HG03064 (cell line): ENCODE results near the gene LRRC49.
"Not testable (repeated sequence)": the region's sequence is repeated elsewhere in the genome, so short reads cannot be mapped to it uniquely, and the experiment has no call there.

Experiments
- ATAC-seq: cut with Tn5 transposase; IDR thresholded peaks from one replicate; pipeline ENCODE4 v1.9.1; 2021; ENCODE audit warnings: low read depth; ENCODE audit not compliant: unreplicated experiment

The LRRC49 gene

DNA sequence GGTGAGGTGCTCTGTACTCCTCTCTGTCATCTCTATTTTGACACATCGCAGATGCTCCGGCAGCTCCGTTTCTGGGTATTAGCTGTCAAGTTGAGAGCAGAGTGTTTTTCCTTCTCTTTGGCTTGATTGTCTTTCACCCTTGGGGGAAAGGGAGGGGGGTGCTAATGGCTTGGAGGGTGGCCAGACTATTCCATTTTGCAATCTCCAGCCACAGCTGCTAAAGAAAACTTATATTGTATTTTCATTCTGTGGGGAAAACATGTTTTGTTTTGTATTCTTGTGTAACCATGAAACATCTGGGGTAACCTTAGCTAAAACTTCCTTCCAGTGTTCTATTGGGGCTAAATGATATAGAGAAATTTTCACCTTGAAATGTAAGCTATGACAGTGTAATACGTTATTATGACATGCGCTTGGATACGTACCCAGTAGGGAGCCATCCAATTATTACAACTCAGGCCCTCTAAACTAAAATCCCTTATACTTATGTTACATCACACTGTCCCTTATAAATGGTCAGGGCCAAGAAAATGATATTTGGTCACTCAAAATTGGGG lies 24.6 kb upstream of the LRRC49 start:
- ATAC-seq = no peak

DNA sequence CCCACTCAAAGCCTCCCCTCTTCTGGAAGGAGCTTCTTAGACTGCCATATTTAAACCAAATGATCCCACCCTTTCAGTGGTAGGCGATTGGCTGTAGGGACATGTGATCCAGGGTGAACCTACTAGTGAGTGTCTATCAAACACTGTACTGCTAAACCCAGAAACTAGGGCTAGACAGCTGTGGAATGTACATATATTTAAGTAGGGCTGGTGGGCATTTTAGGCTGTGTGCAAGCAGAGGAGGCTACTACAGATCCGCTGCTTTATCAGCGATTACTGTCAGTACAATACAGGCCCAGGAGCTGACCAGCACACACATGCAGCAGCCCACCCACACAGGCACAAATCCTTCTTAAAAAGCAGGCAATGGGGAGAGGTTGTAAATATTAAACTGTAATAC lies 23.3 kb upstream of the LRRC49 start:
- no peak for ATAC-seq

DNA sequence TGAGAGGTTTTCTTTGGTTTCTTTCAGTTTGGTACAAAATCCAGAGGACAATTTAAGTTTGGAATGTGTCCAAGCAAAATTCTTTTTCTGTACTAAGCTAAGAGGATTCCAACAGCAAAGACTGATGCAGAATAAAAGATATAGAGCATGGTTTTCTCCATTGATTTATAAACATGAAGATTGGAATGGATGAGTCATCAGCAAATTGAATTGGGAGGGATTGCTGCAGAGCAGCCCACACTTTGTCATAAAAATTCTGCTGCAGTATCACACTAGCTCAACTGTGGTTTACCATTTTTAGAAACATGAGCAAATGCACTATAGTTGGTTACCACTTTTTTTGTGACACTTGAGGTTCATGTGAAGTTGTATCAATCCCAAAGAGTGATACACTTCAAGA lies 22.6 kb upstream of the LRRC49 start:
- no peak for ATAC-seq

DNA sequence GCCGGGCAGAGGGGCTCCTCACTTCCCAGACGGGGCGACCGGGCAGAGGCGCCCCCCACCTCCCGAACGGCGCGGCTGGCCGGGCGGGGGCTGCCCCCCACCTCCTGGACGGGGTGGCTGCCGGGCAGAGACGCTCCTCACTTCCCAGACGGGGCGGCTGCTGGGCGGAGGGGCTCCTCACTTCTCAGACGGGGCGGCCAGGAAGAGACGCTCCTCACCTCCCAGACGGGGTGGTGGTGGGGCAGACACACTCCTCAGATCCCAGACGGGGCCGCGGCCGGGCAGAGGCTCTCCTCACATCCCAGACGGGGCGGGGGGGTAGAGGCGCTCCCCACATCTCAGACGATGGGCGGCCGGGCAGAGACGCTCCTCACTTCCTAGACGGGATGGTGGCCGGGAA lies 21.1 kb upstream of the LRRC49 start:
- not testable (repeated sequence) for ATAC-seq

DNA sequence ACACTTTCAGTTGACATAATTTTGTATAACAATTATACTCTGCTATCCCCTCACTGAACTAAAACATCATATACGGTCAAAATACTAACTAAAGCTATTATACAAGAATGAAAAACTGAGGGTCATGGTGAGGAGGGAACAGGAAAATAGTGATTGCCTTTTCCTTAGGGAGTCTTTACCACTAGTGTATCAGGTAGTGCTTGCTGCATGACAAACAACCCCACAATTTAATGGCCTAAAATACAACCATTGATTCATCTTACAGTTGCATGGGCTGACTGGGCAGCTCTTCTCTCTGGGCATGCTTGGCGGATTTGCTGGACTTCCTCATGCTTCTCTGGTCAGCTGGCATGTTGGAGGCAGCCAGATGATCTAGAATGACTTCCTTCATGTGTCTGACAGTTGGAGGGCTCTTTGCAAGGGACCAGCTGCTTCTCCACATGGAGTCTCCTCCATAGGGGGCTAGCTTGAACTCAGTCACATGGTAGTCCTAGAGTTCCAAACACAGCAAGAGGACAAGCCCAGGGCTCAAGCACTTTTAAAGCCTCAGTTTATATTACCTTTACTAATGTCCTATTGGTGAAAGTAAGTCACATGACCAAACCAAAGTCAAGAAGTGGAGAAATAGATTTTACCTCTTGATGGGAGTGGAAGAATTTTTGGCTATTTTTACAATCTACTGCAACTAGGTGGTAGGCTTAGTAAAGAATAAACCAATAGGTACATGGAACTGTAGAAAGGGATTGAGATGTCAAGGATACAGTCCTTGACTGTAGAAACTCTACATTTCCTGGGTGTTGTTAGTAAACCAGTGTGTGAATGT lies 19.2 kb upstream of the LRRC49 start:
- ATAC-seq = no peak

DNA sequence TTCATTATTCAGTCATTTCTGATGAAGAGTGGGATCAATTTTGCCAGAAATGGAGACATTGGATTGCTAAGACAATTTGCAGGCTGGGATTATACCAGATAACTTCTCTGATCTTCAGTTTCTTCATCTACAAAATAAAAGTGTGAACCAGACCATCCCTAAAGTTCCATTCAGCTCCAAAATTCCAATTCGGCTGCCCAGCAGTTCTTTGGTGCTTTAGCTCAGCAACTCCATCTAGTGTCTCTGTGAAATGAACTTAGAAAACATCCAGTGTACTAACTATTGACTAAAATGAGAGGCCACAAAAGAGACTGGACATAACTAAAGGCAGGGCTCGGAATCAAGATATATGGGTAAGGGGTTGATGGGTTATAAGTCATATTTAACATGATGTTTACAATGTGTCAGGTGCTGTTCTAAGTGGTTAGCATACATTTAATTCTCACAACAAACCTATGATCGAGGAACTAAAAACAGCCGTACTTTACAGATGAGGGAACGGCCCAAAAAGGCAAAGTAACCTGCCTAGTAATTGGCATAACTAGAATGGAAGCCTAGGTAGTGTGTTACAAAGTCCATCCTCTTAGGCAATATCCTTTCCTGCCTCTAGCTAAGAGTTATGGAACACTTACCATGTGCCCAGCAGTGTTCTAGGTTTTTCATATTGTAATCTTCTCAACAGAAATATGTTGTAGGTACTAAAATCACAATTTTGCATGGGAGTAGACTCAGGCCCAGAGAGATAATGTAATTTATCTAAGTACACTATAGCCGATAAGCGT lies 17.4 kb upstream of the LRRC49 start:
- no peak for ATAC-seq

DNA sequence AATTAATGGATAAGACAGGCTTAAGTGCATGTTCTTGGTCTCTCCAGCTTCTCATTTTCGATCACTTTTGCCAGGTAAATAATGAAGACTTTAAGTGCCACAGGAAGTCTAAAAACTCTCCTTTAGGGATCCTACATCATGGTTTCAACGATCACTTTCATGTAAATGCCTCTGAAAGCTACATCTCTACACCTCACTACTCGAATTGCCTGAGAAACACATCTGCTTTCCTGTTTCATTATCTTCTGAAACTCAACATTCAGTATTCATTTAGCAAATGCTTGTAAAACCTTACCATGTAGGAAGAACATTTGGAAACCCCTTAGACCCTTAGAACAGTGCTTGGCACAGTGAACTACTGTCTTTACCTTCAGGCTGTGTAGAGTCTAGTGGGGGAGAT lies 16.6 kb upstream of the LRRC49 start:
- no peak for ATAC-seq

DNA sequence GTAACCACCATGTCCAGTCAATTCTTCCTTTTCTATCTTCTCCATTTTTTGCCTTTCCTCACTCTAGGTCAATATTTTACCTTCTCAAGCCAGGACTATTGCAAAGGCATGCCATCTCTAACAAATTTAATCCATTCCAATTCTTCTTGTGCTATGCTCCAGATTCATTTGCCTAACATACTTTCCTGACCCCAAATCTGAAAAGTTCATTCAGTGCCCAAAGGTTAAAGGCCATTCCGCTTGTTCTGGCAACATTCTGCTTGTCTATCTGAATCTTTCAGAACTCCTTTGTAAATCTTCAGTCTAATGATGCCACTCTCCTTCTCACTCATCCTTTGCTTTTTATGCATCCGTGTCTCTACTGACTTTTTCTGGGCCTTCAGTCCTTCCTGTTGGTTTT lies 15.9 kb upstream of the LRRC49 start:
- no peak for ATAC-seq

DNA sequence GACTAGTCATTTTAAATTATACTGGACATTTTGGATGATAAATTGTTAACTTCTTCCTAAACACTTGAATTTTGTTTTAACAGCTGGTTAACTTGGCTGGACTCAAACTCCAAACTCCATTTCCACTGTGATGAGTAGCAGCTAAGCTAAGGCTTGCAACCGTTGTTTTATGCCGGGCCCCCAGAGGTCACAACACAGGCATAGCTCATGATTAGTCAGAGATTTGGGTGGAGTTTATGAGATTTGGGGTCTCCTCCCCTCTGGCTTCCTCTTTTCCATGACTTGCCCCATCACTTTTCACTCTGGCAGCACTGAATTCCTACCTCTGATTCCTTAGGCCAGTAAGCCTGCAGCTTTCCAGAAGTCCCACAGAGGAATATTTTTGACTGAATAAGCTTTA lies 13.2 kb upstream of the LRRC49 start:
- no peak for ATAC-seq

DNA sequence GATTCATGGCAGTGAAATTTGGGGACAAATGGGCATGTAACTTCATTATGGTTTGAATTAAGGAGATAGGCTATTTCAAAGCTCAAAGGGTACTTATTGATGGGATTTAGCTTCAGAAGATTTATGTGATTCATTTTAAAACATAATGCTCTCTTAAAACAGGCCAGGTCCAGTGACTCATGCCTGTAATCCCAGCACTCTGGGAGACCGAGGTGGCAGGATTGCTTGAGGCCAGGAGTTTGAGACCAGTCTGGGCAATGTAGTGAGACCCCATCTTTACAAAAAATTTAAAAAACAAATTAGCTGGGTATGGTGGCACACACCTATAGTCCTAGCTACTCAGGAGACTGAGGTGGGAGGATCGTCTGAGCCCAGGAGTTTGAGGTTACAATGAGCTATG lies 11.8 kb upstream of the LRRC49 start:
- ATAC-seq = no peak

DNA sequence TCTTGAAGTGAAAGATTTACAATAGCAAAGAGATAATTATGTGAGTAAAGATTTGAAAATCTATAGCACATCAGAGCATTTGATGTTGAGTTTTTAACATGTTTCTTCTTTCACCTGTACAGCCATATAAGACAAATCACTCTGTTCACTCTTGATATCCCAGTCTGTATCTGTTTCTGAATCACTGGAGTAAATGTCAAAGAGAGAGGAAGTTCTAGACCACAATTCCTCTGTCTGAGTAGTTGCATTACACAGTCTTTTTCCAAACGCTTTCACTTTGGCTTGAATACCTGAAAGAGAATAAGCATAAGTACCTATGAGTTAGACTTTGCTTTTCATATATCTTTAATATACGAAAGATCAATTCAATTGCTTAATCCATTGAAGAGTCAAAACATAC lies 10.3 kb upstream of the LRRC49 start:
- no peak for ATAC-seq

DNA sequence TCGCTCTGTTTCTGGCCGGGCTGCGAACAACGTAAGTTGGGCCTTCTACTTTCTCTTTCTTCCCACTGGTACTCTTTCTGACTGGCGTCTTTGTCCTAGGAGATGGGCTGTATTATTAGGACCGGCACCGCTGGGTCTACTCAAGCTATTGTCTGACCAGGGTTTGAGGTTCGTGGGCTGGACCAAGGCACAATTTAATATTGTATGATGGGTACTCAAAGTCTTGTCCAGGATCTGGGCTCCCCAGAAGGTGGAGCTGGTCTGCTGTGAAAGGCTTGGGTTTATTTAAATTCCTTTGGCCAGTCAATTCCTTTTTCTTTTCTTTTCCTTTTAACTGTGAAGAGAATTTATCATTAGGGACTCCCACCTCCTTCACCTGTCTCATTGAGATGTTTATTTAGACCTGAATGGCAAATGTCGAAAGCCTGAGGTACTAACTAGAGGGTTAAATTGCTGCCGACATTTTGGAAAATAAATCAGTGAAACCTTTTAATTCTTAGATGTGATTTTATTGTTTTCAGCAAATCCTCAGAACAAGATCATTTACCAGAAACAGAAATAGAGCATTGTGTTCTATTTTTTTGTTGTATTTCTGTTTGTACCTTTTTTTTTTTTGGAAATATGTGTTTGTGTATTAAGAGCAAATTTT lies 410 bp downstream of the LRRC49 start:
- ATAC-seq = peak; percentile 21

DNA sequence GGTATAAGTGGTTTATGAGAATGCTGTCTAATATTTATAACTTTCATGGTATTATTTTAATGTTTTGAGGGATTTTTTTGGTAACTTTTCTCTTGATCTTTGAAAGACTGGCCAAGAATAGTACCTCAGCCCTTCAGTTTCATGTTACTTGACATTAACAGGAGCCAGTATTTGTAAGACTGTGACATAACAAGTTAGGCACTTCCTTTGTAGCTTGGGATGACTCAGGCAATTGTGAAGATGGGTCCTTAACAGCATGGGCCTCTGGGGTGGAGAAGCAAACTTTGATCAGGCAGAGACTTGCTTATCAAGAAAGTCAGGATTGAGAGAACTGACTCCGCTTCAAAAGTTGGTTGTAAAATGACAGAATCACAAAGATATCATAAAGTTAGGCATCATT lies 9.5 kb downstream of the LRRC49 start:
- no peak for ATAC-seq

DNA sequence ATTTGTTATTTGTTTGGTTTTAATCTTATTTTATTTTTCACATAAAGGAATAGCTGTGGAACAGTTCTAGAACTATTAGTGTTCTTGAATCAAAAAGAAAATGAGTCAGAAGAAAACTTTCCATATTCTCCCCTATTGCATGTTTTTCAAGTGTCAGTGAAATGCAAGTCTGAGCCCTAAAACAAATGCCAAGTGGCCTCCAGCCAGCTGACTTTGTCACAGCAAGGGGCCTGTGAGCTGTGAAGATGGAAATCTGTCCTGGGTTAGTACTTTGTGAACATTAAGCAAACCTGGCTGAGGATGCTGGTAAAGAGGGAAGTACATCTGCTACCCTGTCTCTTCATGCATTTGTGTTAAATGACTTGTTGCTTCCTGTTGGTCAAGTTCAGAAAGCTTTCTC lies 14.2 kb downstream of the LRRC49 start:
- ATAC-seq = no peak

DNA sequence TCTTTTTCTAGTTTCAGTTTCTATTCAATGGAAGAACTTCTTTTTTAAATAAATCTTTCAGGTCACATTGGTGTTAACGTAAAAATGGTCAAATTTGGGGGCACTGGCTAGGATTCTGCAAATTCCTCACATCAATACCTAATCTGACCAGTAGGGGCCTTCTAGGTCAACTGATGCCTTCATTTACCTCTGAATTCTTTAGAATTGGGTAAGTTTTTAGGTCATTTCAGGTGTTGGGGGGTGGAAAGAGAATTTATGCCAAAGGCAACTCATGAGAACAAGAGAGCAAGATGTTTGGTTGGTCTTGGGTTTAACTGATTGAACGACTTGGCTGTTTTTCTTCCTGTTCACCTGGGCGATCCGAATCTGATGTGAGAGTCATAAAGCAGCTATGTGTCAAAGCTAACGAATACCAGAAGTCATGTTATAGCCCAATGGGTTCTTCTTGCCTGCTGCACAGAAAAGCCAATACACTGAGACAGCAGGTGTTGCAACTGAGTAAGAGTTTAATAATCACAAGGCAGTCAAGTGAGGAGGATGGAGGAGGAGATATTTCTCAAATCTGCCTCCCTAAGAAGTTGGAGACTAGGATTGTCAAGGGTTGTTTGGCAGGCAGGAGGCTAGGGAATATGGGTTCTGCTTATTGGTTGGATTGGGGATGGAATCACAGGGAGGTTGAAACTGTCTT lies 15.3 kb downstream of the LRRC49 start:
- ATAC-seq = no peak

DNA sequence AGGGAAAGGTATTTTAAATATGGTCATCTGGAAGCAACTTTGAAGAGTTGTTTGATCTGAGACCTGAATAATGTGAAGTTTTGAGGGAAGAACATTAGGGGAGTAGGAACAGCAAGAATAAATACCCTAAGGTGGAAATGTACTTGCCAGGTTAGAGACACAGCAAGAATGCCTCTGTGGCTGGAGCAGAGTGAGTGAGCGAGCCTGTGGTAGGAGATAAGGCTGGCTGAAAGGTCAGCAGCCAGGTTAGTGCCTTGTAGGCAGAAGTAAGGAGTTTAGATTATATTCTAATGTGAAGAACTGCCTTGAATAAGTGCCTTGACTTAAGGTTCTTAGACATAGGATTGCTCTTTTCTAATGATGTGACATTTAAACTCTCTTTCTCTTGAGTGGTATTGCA lies 18.3 kb downstream of the LRRC49 start:
- ATAC-seq = no peak

DNA sequence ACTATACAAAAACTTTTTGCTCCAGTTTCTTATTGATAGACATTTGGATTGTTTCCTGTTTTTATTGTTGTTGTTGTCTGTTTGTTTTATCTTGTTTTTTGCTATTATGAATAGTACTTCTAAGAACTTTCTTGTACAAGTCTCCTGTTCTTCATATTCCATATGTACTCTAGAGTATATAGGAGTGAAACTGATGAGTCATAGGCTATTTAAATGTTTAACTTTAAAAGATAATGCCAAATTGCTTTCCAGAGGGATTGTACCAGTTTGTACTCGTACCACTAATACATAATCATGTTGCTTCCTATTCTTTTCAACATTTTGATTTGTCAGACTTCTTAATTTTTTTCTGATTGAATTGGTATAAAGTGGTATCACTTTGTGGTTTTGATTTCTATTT lies 19.6 kb downstream of the LRRC49 start:
- ATAC-seq = no peak

DNA sequence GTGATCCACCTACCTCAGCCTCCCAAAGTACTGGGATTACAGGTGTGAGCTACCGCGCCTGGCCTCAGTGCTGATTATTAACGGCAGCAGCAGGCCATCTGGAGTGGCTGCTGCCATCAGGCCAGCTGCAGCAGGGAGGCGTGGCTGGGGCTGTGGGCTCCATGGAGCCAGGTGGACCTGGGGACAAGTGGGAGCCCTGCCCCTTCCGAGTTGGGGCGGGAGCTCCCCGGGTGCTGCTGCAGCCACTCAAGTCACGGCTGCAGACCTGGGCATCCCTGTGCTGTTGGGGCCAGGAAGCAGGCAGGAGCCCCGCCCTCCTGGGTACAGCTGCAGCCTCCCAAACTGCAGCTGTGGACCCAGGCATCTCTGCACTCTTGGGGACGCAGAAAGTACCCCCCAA lies 23.9 kb downstream of the LRRC49 start:
- ATAC-seq = no peak

DNA sequence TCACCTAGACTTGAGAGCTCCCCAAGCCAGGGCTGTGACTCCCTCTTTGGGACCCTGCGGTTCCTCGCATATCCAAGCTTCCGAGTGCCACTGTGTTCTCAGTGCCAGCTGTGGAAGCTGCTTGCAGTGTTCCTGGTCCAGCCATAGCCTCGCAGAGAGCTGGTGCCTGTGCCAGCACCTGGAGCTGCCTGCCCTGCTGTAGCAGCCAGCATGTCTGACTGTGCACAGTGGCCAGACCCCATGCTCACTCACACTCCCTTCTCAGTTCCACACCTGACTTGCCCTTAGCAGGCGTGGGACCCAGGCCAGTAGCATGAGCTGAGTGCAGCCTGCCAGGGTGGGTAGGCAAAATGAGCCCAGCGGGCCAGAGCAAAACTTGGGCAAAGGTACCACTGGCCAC lies 25.3 kb downstream of the LRRC49 start:
- ATAC-seq = no peak

DNA sequence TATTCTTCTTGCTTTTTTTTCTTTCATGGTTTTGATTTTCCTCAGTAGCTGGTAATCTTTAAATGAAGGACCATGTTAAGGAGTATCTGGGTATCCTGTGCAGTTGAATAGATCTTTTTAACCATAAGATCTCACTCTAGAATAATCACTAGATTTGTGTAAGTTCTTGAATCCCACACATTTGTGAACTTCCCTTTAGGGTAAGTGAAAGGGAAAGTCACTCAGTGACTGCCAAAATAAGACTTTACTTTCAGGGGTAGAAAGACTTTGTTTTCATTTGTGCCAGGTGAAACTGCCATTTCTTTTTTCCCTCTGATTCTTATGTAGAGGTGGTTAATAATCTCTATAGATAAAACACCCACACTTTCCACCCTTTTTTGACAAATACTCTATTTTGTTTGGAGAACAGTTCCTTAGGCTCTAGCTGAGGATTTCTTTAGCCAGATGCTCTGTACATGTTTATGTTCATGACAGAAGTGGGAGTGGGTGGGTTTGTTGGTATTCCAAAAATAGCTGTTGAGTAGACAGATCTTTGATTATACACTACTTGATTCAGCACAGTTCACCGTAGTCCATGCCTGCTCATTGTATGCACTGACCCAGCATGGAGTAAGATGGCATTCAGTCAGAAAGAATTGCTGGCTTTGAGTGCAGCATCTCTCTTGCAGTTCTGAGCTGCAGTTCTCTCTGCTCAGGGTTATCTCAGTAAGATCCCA lies 28.5 kb downstream of the LRRC49 start:
- ATAC-seq = no peak
